HG02852 (cell line): ENCODE measurements around the gene OCEL1.
"Not testable (repeated sequence)": the region's sequence is repeated elsewhere in the genome, so short reads cannot be mapped to it uniquely, and the experiment has no call there.

Source experiments
- ATAC-seq: cut with Tn5 transposase; IDR thresholded peaks from one replicate; pipeline ENCODE4 v1.9.1; 2021; ENCODE audit warnings: mild to moderate bottlenecking, moderate library complexity; ENCODE audit not compliant: unreplicated experiment

Gene OCEL1

GRCh38 chr19:17226002-17226933, at the start of gene OCEL1:
TSS of gene OCEL1 (plus strand) at chr19:17226226. CDS start at chr19:17226248, 22 bp downstream.
- peak; percentile 94 for ATAC-seq

GRCh38 chr19:17178291-17178690, 47.7 kb upstream of the OCEL1 start:
- ATAC-seq: no peak

GRCh38 chr19:17180997-17181702, 44.9 kb upstream of the OCEL1 start:
- no peak for ATAC-seq

GRCh38 chr19:17183271-17183761, 42.7 kb upstream of the OCEL1 start:
- no peak for ATAC-seq

GRCh38 chr19:17183858-17184321, 42.1 kb upstream of the OCEL1 start:
- peak; percentile 55 for ATAC-seq

GRCh38 chr19:17184371-17184841, 41.6 kb upstream of the OCEL1 start:
- peak; percentile 22 for ATAC-seq

- no peak for ATAC-seq
Measured at GRCh38 chr19:17185590-17185989, 40.4 kb upstream of the OCEL1 start.

- not testable (repeated sequence) for ATAC-seq
Measured at GRCh38 chr19:17191736-17192135, 34.3 kb upstream of the OCEL1 start.

- no peak for ATAC-seq
Measured at GRCh38 chr19:17192751-17193150, 33.3 kb upstream of the OCEL1 start.

GRCh38 chr19:17194608-17195007, 31.4 kb upstream of the OCEL1 start:
- no peak for ATAC-seq

- no peak for ATAC-seq
Measured at GRCh38 chr19:17195106-17195505, 30.9 kb upstream of the OCEL1 start.

- ATAC-seq: no peak
Measured at GRCh38 chr19:17196610-17197009, 29.4 kb upstream of the OCEL1 start.

GRCh38 chr19:17197666-17198065, 28.4 kb upstream of the OCEL1 start:
- no peak for ATAC-seq

GRCh38 chr19:17200408-17201079, 25.5 kb upstream of the OCEL1 start:
- no peak for ATAC-seq

GRCh38 chr19:17202249-17202648, 23.8 kb upstream of the OCEL1 start:
- ATAC-seq: no peak

- ATAC-seq: no peak
Measured at GRCh38 chr19:17202713-17203112, 23.3 kb upstream of the OCEL1 start.

GRCh38 chr19:17205237-17206140, 20.5 kb upstream of the OCEL1 start:
- no peak for ATAC-seq

GRCh38 chr19:17206736-17207581, 19.1 kb upstream of the OCEL1 start:
- ATAC-seq: no peak
